HepG2 (cell line): ENCODE measurements around the gene ALPL. TPM values are rescaled to one million over a fixed set of nuclear protein-coding genes. Genes with fewer than 3 reads are reported as not detected.

ENCODE experiments used
- ATAC-seq: fragments of 200-7000 bp; cut with Tn5 transposase; 3 replicates; pipeline ENCODE4 v1.9.1; 2020; ENCODE audit warnings: mild to moderate bottlenecking, moderate library complexity
- BruUV-seq: library from RNA; stranded (reverse); fragments of 400-500 nt; replicated peaks from 2 replicates; lab custom pipeline; 2021; lab: Mats Ljungman, UMichigan
- CTCF ChIA-PET: fragments of 300-600 bp; formaldehyde crosslinking; extraction: SDS; loops from one replicate; lab custom pipeline; 2021; ENCODE audit warnings: low total read pairs, inconsistent platforms, low intra/inter-chr PET ratio; lab: Yijun Ruan, JAX
- POLR2A ChIA-PET: fragments of 350-600 bp; sonication (Branson Sonifier 250); formaldehyde crosslinking; loops from one replicate; lab custom pipeline; 2020; ENCODE audit warnings: antibody characterized with exemption, inconsistent platforms; lab: Yijun Ruan, JAX
- DNase-seq: peaks from one replicate; pipeline ENCODE4 v3.0.0-alpha.2; 2015; ENCODE audit warnings: low spot score
- FAIRE-seq: peaks from 3 replicates; lab custom pipeline; 2011; peaks lifted over from hg19 to GRCh38; lab: Jason Lieb, UNC
- H2AFZ ChIP-seq: one replicate; pipeline ENCODE4 v1.6.1; 2011; ENCODE audit warnings: low read length, inconsistent platforms
- H3K27ac ChIP-seq: fragments of 300-600 bp; 3 replicates; pipeline ENCODE4 v1.8.0; 2011; ENCODE audit warnings: mixed run types, mild to moderate bottlenecking, mixed read lengths, low read length, inconsistent platforms; ENCODE audit not compliant: insufficient read depth; ENCODE audit errors: extremely low read length
- H3K27me3 ChIP-seq, 2 experiments: fragments of 200-600 bp in 1 of 2; 2 replicates in 1 of 2; 3 replicates in 1 of 2; pipeline versions ENCODE4 v1.6.0 to v1.8.0; 2011; ENCODE audit warnings: low read length in 2 of 2, mild to moderate bottlenecking in 2 of 2, moderate library complexity in 2 of 2, inconsistent platforms in 1 of 2; ENCODE audit not compliant: insufficient read depth in 2 of 2, control insufficient read depth in 1 of 2
- H3K36me3 ChIP-seq, 2 experiments: fragments of 200-600 bp in 1 of 2; replicated peaks in 1 of 2; 2 replicates in 1 of 2; 3 replicates in 1 of 2; pipeline versions ENCODE4 v1.5.1 to v1.8.0; 2011; ENCODE audit warnings: low read length in 2 of 2, inconsistent platforms in 1 of 2; ENCODE audit not compliant: insufficient read depth in 2 of 2, control insufficient read depth in 1 of 2
- H3K4me1 ChIP-seq: 2 replicates; pipeline ENCODE4 v1.5.1; 2012; ENCODE audit warnings: low read length, inconsistent platforms; ENCODE audit not compliant: insufficient read depth
- H3K4me2 ChIP-seq: 2 replicates; pipeline ENCODE4 v1.6.0; 2011; ENCODE audit warnings: low read depth, low read length, inconsistent platforms
- H3K4me3 ChIP-seq, 3 experiments: fragments of 200-600 bp in 1 of 3; sonication (generic), shearing (Covaris generic) in 1 of 3; replicated peaks in 1 of 3; 2 replicates each; pipeline ENCODE4 v1.5.1; 2011 to 2016; ENCODE audit warnings: low read length in 3 of 3, inconsistent platforms in 2 of 3, low read depth in 2 of 3, mild to moderate bottlenecking in 2 of 3, control low read depth in 1 of 3, mixed read lengths in 1 of 3; ENCODE audit not compliant: insufficient read depth in 1 of 3
- H3K79me2 ChIP-seq: one replicate; pipeline ENCODE4 v1.6.1; 2011; ENCODE audit warnings: low read length, inconsistent platforms; ENCODE audit not compliant: insufficient read depth
- H3K9ac ChIP-seq: 2 replicates; pipeline ENCODE4 v1.6.0; 2011; ENCODE audit warnings: mild to moderate bottlenecking, low read depth, low read length, inconsistent platforms; ENCODE audit not compliant: insufficient read depth
- H3K9me3 ChIP-seq: 2 replicates; pipeline ENCODE4 v1.5.1; 2012; ENCODE audit warnings: mild to moderate bottlenecking, low read length
- H4K20me1 ChIP-seq: 2 replicates; pipeline ENCODE4 v1.6.0; 2011; ENCODE audit warnings: inconsistent platforms, mild to moderate bottlenecking, low read length, moderate library complexity; ENCODE audit not compliant: insufficient read depth
- ATF7 ChIP-seq, 2 experiments: fragments of 450-650 bp in 1 of 2; sonication (generic) in 1 of 2; formaldehyde crosslinking in 1 of 2; IDR thresholded peaks; 2 replicates each; pipeline versions ENCODE4 v1.4.0 to v1.6.1; 2016 to 2020; ENCODE audit warnings: antibody characterized with exemption in 1 of 2, mild to moderate bottlenecking in 1 of 2, missing genetic modification reagents in 1 of 2
- RARA ChIP-seq: IDR thresholded peaks from 2 replicates; pipeline ENCODE4 v1.6.1; 2016; ENCODE audit warnings: missing genetic modification reagents, missing compliant biosample characterization
- TOPORS ChIP-seq: sonication (generic); formaldehyde crosslinking; IDR thresholded peaks from 2 replicates; pipeline ENCODE4 v1.8.0; 2023; ENCODE audit warnings: mild to moderate bottlenecking, missing genetic modification reagents
- ZNF644 ChIP-seq: IDR thresholded peaks from 2 replicates; pipeline ENCODE4 v1.6.1; 2016; ENCODE audit warnings: low read depth
- WGBS: methylation state at CpG from one replicate; pipeline ENCODE4 v1.1.6; 2017; ENCODE audit warnings: low lambda C conversion rate; 5-methylcytosine and 5-hydroxymethylcytosine counted together
- in situ Hi-C: cut with HindIII; loops from 2 replicates; pipeline ENCODE4 v1.10.0; 2017; ENCODE audit warnings: low pct_unique_long_range_greater_than_20kb; ENCODE audit not compliant: extremely low pct_ligation_motif_present
- intact Hi-C: fragments of 100-400 bp; cut with micrococcal nuclease; formaldehyde crosslinking; loops from one replicate; pipeline ENCODE4 v1.10.0; 2022; ENCODE audit not compliant: unreplicated experiment
- polyA plus RNA-seq, 8 experiments: library from polyadenylated mRNA; depleted of rRNA in 3 of 8; stranded (reverse) in 7 of 8; unstranded in 1 of 8; fragments of >200 nt; fragmentation: Illumina TruSeq in 4 of 8; extraction: Trizol in 4 of 8; gene quantifications; 2 replicates each; pipeline versions ENCODE4 v1.2.1 to v1.2.3, GENCODE V29; 2011 to 2016; ENCODE audit warnings: low read depth in 4 of 8, missing spikeins in 1 of 8, mixed read lengths in 1 of 8; ENCODE audit not compliant: insufficient read depth in 1 of 8
- total RNA-seq, 5 experiments: library from RNA; depleted of rRNA; stranded (reverse); fragments of >200 nt; fragmentation: Illumina TruSeq; extraction: Trizol; gene quantifications; 2 replicates each; pipeline ENCODE4 v1.2.3, GENCODE V29; 2016; ENCODE audit warnings: low read depth in 1 of 5
- TF ChIP-seq, protein P1 (sequence below): sonication (generic); formaldehyde crosslinking; IDR thresholded peaks from 2 replicates; pipeline ENCODE4 v1.5.0; 2020; ENCODE audit warnings: missing genetic modification reagents

The ALPL gene
- total and polyA plus RNA-seq, 2 of the 13 experiments (the other 11 are each of a cell fraction or from before 2014, with no cell fraction given), result 0.12 TPM; not detected in 1

- H2AFZ ChIP-seq, result no peak overlapping the region
- no peaks in the 10 kb centered on the region for H4K20me1 ChIP-seq
- intact Hi-C loops (no loop called here), in situ Hi-C loops (no loop called here)
- BruUV-seq, result no TSS peak
- H3K9me3 ChIP-seq, result no peaks in the 10 kb centered on the region
- POLR2A ChIA-PET, result no interaction called here
- H3K27ac ChIP-seq, result no peak overlapping the region
- no peak for ATAC-seq
- H3K27me3 ChIP-seq, result no peaks in the 10 kb centered on the region
- WGBS, result 95% methylated on average over 18 of the region's 19 CpGs
- CTCF ChIA-PET, result no interaction called here
- no peak overlapping the region for H3K4me3 ChIP-seq
- TF ChIP-seq RARA (CRISPR knock-in tag) (no peak), ZNF644 (CRISPR knock-in tag) (no peak), TOPORS (CRISPR knock-in tag) (no peak), ATF7 (IDR thresholded peaks at IDR 0.05) (peak; percentile 60), ATF7 (CRISPR knock-in tag; IDR thresholded peaks at IDR 0.05) (no peak)
- TF ChIP-seq, protein P1, sequence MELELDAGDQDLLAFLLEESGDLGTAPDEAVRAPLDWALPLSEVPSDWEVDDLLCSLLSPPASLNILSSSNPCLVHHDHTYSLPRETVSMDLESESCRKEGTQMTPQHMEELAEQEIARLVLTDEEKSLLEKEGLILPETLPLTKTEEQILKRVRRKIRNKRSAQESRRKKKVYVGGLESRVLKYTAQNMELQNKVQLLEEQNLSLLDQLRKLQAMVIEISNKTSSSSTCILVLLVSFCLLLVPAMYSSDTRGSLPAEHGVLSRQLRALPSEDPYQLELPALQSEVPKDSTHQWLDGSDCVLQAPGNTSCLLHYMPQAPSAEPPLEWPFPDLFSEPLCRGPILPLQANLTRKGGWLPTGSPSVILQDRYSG (CRISPR knock-in tag), result no peak
- H3K36me3 ChIP-seq, result peaks cover 21 to 59% of the 10 kb centered on the region in 2 experiments
- FAIRE-seq, result no peak
- H3K4me1 ChIP-seq, result peaks cover 7% of the 10 kb centered on the region; the same call in 1 of the 2 replicates
- no peak overlapping the region for H3K4me2 ChIP-seq
- H3K79me2 ChIP-seq, result no peaks in the 10 kb centered on the region
- no peak overlapping the region for H3K9ac ChIP-seq
- no peak for DNase-seq
Observed at GRCh38 chr1:21613072-21613867, 104.0 kb downstream of the ALPL start.
